Activated CD8-positive, alpha-beta T cell treated with anti-CD3 and anti-CD28 coated beads, Interleukin-2, amount 10 ng/mL, durations not matched to agents 7 days and 5 days (primary cell): ENCODE results near the gene AGMO. TPM values are rescaled to one million over a fixed set of nuclear protein-coding genes. Genes with fewer than 3 reads are reported as not detected.

Experiments
- ATAC-seq: fragments of 150-1000 bp; cut with Tn5 transposase; one replicate; pipeline ENCODE4 v1.10.0; 2021; ENCODE audit warnings: moderate library complexity
- CTCF ChIA-PET: fragments of 350-600 bp; sonication (Branson Sonifier 250); formaldehyde crosslinking; loops from one replicate; lab custom pipeline; 2021; ENCODE audit warnings: antibody characterized with exemption; lab: Charles Lee
- POLR2A ChIA-PET: fragments of 350-600 bp; sonication (Branson Sonifier 250); formaldehyde crosslinking; loops from one replicate; lab custom pipeline; 2021; ENCODE audit warnings: antibody characterized with exemption; lab: Charles Lee
- DNase-seq: peaks from one replicate; pipeline ENCODE4 v3.0.0-alpha.2; 2020
- H3K27ac Mint-ChIP-seq: one replicate; pipeline ENCODE4 v1.8.0; 2021; ENCODE audit warnings: mild to moderate bottlenecking, mixed read lengths
- H3K27me3 Mint-ChIP-seq: one replicate; pipeline ENCODE4 v1.8.0; 2021; ENCODE audit warnings: low read depth, mixed read lengths
- H3K36me3 Mint-ChIP-seq: one replicate; pipeline ENCODE4 v1.8.0; 2021; ENCODE audit warnings: low read depth, mixed read lengths
- H3K4me1 Mint-ChIP-seq: one replicate; pipeline ENCODE4 v1.8.0; 2021; ENCODE audit warnings: low read depth, mixed read lengths
- H3K4me3 Mint-ChIP-seq: one replicate; pipeline ENCODE4 v1.8.0; 2021; ENCODE audit warnings: mild to moderate bottlenecking, mixed read lengths
- H3K9me3 Mint-ChIP-seq: one replicate; pipeline ENCODE4 v1.8.0; 2022; ENCODE audit warnings: mixed read lengths; ENCODE audit not compliant: insufficient read depth
- total RNA-seq, 2 experiments: library from RNA; stranded (reverse); gene quantifications; one replicate each; pipeline ENCODE4 v1.2.3, GENCODE V29; 2021

AGMO gene
- total RNA-seq, 2 experiments from 2014 or later = not detected

- no peaks in the 10 kb centered on the region for H3K4me1 Mint-ChIP-seq
- no peaks in the 10 kb centered on the region for H3K36me3 Mint-ChIP-seq
- no peak overlapping the region for H3K27ac Mint-ChIP-seq
- ChIA-PET CTCF (no interaction called here), POLR2A (no interaction called here)
- H3K27me3 Mint-ChIP-seq = no peaks in the 10 kb centered on the region
- no peak overlapping the region for H3K4me3 Mint-ChIP-seq
- DNase-seq (no peak), ATAC-seq (no peak)
- H3K9me3 Mint-ChIP-seq = peaks cover 13% of the 10 kb centered on the region
Observed at GRCh38 chr7:15584575-15584974, 22.8 kb upstream of the AGMO start.

DNA sequence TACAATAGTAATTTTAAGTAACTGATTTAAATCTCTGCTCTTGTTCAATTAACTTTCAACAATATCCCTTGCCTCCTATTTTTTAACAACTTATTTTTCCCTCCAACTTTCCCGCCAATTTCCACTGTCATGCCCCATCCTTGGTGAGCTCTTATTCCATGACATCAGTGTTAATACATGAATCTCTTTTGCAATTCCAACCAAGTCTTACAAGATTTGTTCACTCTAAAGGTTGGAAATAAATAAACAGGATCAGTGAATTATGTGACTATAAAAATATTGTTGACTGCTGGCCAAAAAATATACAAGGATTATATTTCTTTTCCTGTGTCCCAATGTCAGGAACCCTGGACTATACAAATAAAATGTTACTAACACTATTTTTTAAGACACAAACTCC is 21.0 kb upstream of the AGMO start:
- H3K4me3 Mint-ChIP-seq = no peak overlapping the region
- ATAC-seq (no peak), DNase-seq (no peak)
- H3K27ac Mint-ChIP-seq = no peak overlapping the region
- H3K4me1 Mint-ChIP-seq = no peaks in the 10 kb centered on the region
- ChIA-PET CTCF (no interaction called here), POLR2A (no interaction called here)
- H3K27me3 Mint-ChIP-seq = no peaks in the 10 kb centered on the region
- H3K9me3 Mint-ChIP-seq = peaks cover 3% of the 10 kb centered on the region
- H3K36me3 Mint-ChIP-seq = no peaks in the 10 kb centered on the region

DNA sequence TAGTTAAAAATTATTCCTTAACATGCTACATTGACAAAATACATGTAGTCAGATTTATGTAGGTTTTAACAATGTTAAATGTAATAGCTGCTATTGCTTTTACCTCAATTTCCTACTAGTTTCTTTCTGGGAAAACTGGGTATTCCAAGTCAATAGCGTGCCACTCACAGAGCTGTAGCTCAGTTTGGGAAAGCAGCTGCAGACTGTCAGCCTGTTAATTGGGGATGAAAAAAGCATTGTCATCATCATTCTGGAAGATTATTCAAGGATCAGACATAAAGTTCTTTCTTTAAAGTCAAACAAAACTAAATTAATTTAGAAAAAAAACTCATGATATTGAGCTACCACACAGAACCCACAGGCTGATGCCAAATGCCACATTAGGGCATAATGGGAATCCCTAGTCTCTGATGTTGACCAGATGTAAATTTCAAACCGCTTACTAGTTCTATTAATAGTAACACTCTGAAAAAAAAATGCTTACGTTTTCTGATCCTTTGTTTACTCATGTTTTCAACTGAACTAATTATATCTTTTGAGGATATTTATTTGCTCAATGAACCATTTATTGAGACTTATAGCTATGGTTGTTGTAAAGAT is 19.6 kb upstream of the AGMO start:
- DNase-seq = no peak
- Mint-ChIP-seq H3K4me3 (no peak overlapping the region), H3K36me3 (no peaks in the 10 kb centered on the region), H3K9me3 (peaks cover under 1% of the 10 kb centered on the region), H3K27ac (no peak overlapping the region), H3K4me1 (no peaks in the 10 kb centered on the region), H3K27me3 (no peaks in the 10 kb centered on the region)
- CTCF ChIA-PET = no interaction called here
- no peak for ATAC-seq
- POLR2A ChIA-PET = no interaction called here

GRCh38 chr7:15580604-15581351 is 19.0 kb upstream of the AGMO start:
- H3K4me1 Mint-ChIP-seq = no peaks in the 10 kb centered on the region
- POLR2A ChIA-PET = no interaction called here
- no peaks in the 10 kb centered on the region for H3K36me3 Mint-ChIP-seq
- H3K27me3 Mint-ChIP-seq = no peaks in the 10 kb centered on the region
- H3K9me3 Mint-ChIP-seq = no peaks in the 10 kb centered on the region
- CTCF ChIA-PET = no interaction called here
- DNase-seq (no peak), ATAC-seq (no peak)
- H3K4me3 Mint-ChIP-seq = no peak overlapping the region
- no peak overlapping the region for H3K27ac Mint-ChIP-seq

GRCh38 chr7:15577600-15577999 is 15.8 kb upstream of the AGMO start:
- H3K4me3 Mint-ChIP-seq = no peak overlapping the region
- CTCF ChIA-PET = no interaction called here

DNA sequence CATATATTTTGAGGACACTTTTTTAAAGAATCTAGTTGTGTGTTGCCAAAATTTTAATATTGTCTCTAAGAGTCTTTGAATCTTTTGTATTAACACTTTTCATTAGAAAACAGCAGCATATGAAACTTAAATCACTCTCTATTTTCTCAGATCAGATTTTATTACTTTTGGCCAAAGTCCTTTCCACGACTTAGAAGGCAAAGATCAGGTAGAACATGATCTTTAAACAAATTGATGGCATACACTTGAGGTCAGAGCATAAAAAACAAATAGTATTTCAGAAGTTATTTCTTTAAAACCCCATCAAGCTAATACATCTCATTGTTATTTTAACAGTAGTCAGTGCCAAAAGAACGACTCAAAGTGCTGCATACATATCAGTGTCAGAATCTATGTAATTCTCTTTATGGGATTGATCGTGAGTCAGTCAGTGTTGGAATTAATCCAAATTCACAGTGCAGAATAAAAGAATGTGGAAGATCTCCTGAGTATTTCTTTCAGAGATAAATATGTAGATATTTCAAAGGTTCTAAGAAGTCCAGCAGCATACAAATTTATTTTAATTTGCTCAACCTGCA is 9.6 kb upstream of the AGMO start:
- no peaks in the 10 kb centered on the region for H3K4me1 Mint-ChIP-seq
- no peak for ATAC-seq
- no peak overlapping the region for H3K27ac Mint-ChIP-seq
- DNase-seq = no peak
- H3K4me3 Mint-ChIP-seq = no peak overlapping the region
- H3K27me3 Mint-ChIP-seq = no peaks in the 10 kb centered on the region
- no peaks in the 10 kb centered on the region for H3K9me3 Mint-ChIP-seq
- no peaks in the 10 kb centered on the region for H3K36me3 Mint-ChIP-seq
- POLR2A ChIA-PET = no interaction called here
- CTCF ChIA-PET = no interaction called here

More at GRCh38 chr7:15577600-15577999, 15.8 kb upstream of the AGMO start:
- H3K9me3 Mint-ChIP-seq = no peaks in the 10 kb centered on the region
- H3K4me1 Mint-ChIP-seq = no peaks in the 10 kb centered on the region
- POLR2A ChIA-PET = no interaction called here
- no peaks in the 10 kb centered on the region for H3K27me3 Mint-ChIP-seq
- no peaks in the 10 kb centered on the region for H3K36me3 Mint-ChIP-seq
- no peak overlapping the region for H3K27ac Mint-ChIP-seq
- DNase-seq = no peak
- ATAC-seq = no peak

DNA sequence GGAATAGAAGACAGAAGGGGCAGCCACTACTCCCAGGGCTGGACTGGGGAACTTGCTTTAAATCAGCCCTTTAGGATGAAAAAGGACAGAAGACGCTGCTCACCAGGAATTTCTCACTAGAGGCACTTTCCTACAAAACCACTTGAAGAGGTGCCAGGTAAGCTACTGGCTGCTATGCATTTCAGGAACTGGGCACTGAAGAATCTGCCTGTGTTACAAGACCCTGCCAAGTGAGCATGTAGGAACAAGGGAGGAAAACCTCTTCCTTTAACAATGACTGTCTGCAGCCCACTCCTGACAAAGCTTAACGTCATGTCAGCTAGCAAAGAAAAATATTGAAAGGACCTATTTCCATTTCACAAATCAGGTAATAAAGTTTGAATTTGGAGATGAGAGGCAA is 5.8 kb upstream of the AGMO start:
- no peak for ATAC-seq
- ChIA-PET POLR2A (no interaction called here), CTCF (no interaction called here)
- Mint-ChIP-seq H3K36me3 (no peaks in the 10 kb centered on the region), H3K4me1 (no peaks in the 10 kb centered on the region), H3K9me3 (peaks cover 5% of the 10 kb centered on the region), H3K4me3 (no peak overlapping the region), H3K27me3 (no peaks in the 10 kb centered on the region), H3K27ac (no peak overlapping the region)
- no peak for DNase-seq

DNA sequence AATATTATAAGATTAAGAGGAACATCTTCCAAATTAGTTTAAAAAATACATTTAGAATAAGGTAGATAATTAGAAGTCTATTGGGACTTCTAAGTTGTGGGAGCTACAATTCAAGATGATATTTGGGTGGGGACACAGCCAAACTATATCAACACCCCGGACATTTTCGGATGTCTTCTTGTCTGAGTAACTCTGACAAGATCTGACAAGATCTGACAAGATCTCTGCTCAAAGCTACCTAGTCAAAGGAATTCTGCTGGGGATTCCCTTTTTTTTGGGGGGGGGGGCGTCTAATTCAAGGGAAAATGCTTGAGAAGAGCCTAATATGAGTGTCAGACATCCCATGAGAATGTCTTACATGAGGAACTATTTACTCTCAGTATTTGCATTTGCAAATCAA is 5.2 kb upstream of the AGMO start:
- H3K27me3 Mint-ChIP-seq = no peaks in the 10 kb centered on the region
- ATAC-seq (no peak), DNase-seq (no peak)
- H3K36me3 Mint-ChIP-seq = no peaks in the 10 kb centered on the region
- POLR2A ChIA-PET = no interaction called here
- no peak overlapping the region for H3K4me3 Mint-ChIP-seq
- CTCF ChIA-PET = no interaction called here
- no peaks in the 10 kb centered on the region for H3K4me1 Mint-ChIP-seq
- H3K27ac Mint-ChIP-seq = no peak overlapping the region
- peaks cover 5% of the 10 kb centered on the region for H3K9me3 Mint-ChIP-seq

DNA sequence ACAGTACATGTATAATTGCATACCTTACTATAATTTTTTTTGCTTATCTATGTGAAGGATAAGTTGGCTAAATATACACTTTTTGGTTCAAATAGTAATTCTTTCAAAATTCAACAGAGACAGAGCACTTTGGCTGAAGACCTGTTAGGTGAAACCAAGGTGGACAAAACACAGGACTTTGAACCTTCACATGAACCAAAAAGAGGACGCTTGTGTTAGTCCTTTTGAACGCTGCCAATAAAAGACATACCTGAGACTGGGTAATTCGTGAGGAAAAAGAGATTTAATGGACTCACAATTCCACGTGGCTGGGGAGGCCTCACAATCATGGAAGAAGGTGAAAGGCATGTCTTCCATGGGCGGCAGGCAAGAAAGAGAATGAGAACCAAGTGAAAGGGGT is 4.7 kb upstream of the AGMO start:
- H3K9me3 Mint-ChIP-seq = peaks cover 5% of the 10 kb centered on the region
- no peaks in the 10 kb centered on the region for H3K4me1 Mint-ChIP-seq
- DNase-seq (no peak), ATAC-seq (no peak)
- ChIA-PET POLR2A (no interaction called here), CTCF (no interaction called here)
- no peaks in the 10 kb centered on the region for H3K36me3 Mint-ChIP-seq
- H3K27me3 Mint-ChIP-seq = no peaks in the 10 kb centered on the region
- no peak overlapping the region for H3K4me3 Mint-ChIP-seq
- no peak overlapping the region for H3K27ac Mint-ChIP-seq

DNA sequence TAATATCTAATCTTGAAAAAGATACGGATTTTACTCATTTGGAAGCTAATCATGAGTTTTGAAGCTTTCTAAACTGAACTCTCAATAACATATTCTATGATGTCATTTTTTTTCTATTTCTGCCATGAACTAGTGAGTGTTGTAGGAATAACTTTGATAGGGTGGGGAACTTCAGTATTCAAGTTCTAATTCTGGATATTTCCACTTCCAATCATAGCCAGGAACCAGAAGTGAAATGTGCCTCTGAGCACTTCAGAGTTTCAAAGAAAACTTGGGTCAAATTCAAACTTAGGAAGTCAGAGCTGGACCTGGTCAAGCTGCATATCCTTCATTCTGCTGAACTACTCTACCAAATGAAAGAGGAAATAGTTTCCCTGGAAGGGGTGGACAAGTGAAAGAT is 847 bp downstream of the AGMO start:
- DNase-seq (no peak), ATAC-seq (no peak)
- no peaks in the 10 kb centered on the region for H3K27me3 Mint-ChIP-seq
- POLR2A ChIA-PET = no interaction called here
- H3K4me1 Mint-ChIP-seq = no peaks in the 10 kb centered on the region
- CTCF ChIA-PET = no interaction called here
- H3K27ac Mint-ChIP-seq = no peak overlapping the region
- H3K9me3 Mint-ChIP-seq = peaks cover 4% of the 10 kb centered on the region
- H3K36me3 Mint-ChIP-seq = no peaks in the 10 kb centered on the region
- H3K4me3 Mint-ChIP-seq = no peak overlapping the region

GRCh38 chr7:15559416-15559928 is 2.3 kb downstream of the AGMO start:
- no peaks in the 10 kb centered on the region for H3K36me3 Mint-ChIP-seq
- CTCF ChIA-PET = no interaction called here
- DNase-seq (no peak), ATAC-seq (no peak)
- no peaks in the 10 kb centered on the region for H3K27me3 Mint-ChIP-seq
- no peak overlapping the region for H3K4me3 Mint-ChIP-seq
- H3K27ac Mint-ChIP-seq = no peak overlapping the region
- no peaks in the 10 kb centered on the region for H3K4me1 Mint-ChIP-seq
- no peaks in the 10 kb centered on the region for H3K9me3 Mint-ChIP-seq
- POLR2A ChIA-PET = no interaction called here

DNA sequence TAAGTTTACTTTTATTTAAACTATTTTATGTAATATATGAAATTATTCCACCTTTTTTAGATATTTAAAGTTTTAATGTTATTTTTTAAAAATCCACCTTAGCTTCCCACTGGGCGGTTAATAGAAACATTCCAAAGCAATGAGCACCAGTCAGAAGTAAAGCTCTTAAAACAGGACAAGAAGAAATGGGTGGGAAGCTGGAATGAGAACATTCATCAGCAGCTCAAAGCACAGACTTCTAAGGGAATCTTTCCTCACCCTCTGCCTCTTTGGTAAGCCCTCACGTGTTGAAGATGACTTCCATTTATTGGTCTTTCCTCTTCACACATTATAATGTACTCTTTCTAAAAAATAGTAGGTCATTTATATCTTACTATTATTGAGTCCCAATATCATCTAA is 3.1 kb downstream of the AGMO start:
- Mint-ChIP-seq H3K9me3 (no peaks in the 10 kb centered on the region), H3K4me1 (no peaks in the 10 kb centered on the region), H3K27ac (no peak overlapping the region), H3K36me3 (no peaks in the 10 kb centered on the region), H3K4me3 (no peak overlapping the region), H3K27me3 (no peaks in the 10 kb centered on the region)
- ChIA-PET CTCF (interaction anchor here (0.7 to 1.0 kb wide), 2 partner anchors 10 to 32 kb away, joined by 3 to 5 read pairs; no protein-coding TSS in a partner anchor), POLR2A (no interaction called here)
- DNase-seq = no peak
- ATAC-seq = no peak
